ENCODE data around the gene EBP.

DNA sequence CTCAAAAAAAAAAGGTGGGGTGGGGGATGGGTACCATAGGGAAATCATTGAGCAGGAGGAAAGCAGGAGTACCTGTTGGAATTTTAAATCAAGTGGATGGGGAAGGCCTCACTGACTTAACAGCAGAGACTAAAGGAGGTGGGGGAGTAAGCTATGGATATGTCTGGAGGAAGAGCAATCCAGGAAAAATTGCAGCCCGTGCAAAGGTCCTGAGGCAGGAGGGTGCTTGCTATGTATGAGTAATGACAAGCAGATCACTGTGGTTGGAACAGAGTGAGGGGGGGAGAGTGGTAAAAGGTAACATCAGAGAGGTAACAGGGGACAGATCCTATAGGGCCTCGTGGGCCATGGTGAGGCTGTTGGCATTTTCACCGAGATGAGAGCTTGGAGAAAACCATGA is 41.5 kb upstream of the EBP start:
- TF ChIP-seq, protein P1, sequence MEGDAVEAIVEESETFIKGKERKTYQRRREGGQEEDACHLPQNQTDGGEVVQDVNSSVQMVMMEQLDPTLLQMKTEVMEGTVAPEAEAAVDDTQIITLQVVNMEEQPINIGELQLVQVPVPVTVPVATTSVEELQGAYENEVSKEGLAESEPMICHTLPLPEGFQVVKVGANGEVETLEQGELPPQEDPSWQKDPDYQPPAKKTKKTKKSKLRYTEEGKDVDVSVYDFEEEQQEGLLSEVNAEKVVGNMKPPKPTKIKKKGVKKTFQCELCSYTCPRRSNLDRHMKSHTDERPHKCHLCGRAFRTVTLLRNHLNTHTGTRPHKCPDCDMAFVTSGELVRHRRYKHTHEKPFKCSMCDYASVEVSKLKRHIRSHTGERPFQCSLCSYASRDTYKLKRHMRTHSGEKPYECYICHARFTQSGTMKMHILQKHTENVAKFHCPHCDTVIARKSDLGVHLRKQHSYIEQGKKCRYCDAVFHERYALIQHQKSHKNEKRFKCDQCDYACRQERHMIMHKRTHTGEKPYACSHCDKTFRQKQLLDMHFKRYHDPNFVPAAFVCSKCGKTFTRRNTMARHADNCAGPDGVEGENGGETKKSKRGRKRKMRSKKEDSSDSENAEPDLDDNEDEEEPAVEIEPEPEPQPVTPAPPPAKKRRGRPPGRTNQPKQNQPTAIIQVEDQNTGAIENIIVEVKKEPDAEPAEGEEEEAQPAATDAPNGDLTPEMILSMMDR (IDR thresholded peaks at IDR 0.05; ENCODE audit: low read depth, low read length): no peak
- TF ChIP-seq POLR2A (IDR thresholded peaks at IDR 0.05; ENCODE audit: extremely low read depth, insufficient read length) (no peak), MYC (IDR thresholded peaks at IDR 0.05; ENCODE audit: low read depth, low read length) (no peak)
- TF ChIP-seq, protein P2, sequence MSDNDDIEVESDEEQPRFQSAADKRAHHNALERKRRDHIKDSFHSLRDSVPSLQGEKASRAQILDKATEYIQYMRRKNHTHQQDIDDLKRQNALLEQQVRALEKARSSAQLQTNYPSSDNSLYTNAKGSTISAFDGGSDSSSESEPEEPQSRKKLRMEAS (IDR thresholded peaks at IDR 0.05; ENCODE audit: low read depth, low read length): no peak

Measured in NB4 (cell line).